ENCODE measurements around the gene FGFR3.
"Not testable (repeated sequence)": the region's sequence is repeated elsewhere in the genome, so short reads cannot be mapped to it uniquely, and the experiment has no call there.

FGFR3 gene

DNA sequence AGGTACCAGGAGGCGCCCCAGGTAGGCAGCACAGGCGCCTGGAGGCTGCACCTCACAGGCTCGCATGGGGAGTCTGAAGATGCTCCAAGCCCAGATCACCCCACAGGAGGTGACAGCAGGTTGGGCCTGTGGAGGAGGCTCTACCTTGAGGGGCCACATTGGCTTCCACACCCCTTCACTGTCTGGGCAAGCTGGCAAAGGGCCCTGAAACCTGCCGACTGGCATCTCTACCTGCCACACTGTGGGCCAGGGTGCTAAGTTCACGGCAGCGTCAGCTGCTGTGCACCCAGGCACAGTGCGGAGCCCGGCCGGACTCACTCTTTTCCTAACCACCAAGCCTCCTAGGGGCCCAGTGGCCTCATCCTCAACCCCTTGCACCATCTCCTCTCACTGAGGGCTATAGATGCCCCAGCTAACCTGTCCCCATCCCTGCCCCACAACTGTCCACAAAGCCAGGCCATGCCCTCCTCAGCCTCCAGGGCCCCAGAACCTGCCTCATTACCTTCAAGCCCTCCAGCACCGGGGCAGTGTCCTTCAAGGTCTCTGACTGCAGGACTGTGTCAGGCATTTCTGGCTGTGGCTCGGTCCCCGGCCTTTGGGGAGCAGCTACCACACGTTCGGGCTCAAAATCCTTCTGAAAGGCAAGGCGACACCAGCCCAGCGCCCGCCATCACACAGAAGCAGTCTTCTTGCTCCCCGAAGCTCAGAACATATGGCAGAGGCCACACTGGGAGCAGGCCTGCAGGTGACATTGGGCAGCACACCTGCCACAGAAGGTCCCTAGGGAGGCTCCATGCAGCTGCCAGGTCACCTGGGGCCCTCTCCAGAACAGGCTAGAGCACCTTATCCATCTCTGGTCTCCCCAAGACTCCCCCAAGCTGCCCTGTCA is 28.8 kb downstream of the FGFR3 start:
- DNase-seq = no peak

DNA sequence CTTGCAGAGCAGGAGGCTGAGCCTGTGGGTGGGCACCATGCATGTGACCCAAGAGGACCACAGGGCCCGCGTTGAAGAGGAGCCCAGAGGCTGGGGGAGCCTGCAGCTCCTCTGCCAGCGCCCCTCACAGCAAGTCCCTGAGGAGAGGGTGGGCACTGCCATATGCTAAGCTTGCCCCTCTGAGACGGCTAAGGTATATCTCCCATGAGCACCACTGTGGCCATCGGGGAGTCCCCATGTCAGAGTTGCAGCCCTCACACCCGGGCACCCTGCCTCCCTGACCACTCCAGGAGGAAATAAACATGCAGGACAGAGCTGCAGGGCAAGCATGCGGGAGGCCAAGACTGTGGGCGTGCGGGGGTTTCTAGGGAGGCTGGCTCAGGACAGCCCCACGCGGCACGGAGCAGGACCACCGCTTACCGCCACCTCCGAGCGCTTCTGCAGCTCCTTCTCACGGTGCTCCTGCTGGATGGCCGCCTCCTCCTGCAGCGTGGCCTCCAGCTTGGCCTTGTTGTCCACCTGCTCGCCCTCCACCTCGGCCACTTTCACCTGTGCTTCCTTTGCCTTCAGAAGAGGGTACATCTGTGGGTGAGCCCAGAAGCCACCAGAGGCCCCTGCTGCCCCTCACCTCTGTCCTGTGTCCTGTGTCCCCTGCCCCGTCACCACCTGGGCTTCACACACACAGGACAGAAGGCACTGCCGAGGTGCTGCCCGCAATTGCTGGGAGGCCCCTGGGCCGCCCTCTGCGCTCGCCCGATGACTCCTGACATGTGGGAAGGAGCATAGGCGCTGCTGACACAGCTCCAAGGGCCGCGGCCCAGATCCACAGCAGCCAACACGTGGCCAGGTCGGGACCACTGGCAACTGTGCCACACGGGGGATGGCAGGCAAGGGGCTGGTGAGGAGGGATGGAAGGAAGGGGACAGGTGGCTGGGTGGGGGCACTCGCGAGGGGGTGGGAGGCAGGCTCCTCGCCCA is 29.8 kb downstream of the FGFR3 start:
- no peak for DNase-seq

DNA sequence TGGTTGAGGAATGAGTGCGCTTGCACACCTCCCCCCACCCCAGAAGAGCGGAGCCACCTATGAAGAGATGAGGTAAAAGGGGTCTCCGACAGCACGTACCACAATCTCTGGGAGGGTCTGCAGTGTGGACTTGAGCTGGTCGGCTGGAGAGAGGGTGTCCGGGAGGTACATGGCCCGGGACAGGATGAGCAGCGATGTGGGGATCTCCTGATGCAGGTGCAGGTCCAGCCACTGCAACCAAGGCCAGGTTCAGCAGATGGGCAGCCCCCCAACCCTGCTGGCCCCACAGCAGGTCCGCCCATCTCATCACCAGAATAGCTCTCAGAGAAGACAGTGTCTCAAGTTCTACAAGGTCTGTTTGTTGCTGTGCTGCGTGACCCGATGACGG is 30.4 kb downstream of the FGFR3 start:
- no peak for DNase-seq

DNA sequence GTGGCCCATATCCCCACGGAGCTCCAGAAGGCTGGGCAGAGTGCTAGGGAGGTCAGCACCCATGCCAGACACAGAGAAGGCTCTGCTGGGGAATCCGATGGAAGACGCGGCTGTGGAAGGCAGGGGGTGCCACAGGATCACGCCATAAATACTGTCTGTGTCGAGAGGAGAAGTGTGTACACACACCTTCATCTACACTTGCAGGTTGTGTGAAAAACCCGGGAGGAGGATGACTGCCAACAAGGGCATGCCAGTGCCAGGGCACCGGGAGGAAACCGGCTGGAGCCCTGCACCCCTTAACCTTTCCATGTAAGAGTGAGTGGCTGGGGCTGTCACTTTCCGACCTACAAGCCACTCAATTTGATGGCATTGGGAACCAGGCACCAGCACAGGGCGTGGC is 31.7 kb downstream of the FGFR3 start:
- DNase-seq = no peak

DNA sequence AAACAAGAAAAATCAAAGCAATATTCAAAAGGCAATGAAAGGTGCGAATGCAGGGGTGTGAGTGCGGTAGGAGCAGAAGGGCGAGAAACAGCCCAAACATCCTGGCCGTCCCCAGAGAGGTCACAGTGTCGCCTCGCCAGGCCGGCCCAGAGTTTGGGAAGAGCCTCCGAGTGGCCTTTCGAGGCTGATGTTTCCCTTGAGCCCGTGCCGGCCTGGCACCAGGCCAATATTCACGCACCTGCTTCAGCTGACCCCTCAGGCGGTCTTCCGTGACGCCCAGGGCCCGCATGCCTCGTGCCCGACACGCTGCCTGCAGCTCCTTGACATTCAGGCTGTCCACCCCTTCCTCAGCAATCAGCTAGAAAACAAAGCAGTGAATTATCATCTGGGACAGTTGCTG is 32.2 kb downstream of the FGFR3 start:
- DNase-seq = no peak

DNA sequence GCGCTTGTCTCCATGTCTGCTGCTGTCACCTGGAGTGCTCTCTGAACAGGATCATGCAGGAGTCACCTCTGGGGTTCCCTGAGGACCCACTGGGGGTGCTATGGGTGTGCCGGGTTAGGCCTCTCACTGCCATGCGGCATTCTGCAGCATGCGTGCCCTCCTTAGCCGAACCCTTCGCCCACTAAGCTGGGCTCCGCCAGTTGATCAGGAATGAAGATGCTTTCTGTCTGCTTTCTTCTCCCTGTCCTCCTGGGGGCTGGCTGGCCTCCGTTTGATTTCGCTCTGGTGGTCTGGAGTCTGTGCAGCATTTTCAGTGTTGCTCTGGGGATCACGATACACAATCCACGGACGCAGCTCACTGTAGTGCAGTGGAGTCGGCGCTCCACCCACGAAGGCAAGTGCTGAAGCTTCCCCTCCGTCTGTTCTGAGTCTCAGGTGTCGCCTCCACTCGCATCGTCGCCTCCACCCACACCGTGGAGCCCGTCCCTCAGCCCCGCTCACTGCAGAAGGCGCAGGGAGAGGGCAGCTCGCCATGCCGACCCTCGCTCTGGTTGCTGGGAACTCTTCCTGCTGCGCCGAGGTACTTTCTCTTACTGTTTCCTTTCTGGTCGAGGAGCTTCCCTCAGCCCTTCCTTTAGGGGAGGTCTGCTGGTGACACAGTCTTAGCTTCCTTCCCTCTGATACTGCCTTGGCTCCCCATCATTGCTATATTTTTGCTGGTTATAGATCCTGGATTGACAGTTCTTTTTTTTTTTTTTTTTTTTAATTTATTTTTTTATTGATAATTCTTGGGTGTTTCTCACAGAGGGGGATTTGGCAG is 33.6 kb downstream of the FGFR3 start:
- DNase-seq = no peak

DNA sequence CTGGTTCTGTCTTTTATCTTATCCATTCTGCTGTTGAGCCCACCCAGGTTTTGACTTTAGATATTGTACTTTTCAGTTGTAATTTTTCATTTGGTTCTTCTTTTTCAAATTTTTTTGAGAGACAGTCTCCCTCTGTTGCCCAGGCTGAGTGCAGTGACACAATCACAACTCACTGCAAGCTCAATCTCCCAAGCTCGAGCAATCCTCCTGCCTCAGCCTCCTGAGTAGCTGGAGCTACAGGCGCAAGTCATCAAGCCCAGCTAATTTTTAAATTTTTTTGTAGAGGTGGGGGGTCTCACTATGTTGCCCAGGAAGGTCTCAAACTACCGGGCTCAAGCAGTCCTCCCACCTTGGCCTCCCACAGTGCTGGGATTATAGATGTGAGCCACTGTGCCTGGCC is 37.1 kb downstream of the FGFR3 start:
- DNase-seq = no peak

DNA sequence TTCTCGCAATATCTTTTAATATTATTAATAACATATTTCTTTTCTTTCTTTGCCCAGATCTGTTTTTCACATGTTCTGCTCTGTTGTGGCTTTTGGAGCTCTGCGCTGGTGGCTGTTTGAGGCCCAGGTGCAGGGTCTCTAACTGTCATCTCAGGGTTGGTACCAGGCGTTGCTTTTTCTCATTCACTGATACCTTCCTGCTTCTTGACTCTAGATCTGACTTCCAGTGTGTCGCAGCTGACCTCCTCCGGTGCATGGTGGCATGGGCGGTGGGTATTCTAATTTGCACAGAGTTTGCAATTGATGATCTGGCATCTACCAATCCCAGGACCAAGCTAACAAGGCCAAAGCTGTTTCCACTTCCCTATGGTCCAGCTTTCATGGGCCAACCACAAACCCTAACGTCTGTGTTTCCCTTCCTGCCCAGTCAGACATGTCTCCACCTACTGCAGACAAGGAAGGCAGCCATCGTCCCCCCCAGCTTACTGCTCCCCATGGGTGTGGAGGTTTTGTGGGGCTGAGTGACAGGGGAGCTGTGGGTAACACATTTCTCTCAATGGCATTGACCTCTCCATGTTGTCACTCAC is 37.6 kb downstream of the FGFR3 start:
- no peak for DNase-seq

DNA sequence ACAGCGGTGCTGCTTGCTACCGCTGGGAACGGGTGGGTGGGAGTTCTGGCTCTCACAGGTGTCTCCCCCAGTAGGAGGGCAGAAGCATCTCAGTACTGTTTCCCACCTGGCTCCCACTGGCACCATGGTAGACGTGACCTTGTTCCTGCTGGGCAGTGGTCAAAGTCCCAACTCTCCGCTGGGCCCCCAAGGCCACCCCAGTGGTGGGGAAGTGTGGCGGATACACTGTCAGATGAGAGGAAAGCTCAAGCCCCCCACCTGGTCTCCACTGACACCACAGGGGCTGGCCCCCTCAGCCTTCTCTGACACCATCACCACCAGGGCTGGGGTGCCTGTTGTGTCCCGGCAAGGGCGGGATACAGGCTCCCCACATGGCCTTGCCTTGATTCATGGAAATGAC is 38.2 kb downstream of the FGFR3 start:
- DNase-seq = no peak

DNA sequence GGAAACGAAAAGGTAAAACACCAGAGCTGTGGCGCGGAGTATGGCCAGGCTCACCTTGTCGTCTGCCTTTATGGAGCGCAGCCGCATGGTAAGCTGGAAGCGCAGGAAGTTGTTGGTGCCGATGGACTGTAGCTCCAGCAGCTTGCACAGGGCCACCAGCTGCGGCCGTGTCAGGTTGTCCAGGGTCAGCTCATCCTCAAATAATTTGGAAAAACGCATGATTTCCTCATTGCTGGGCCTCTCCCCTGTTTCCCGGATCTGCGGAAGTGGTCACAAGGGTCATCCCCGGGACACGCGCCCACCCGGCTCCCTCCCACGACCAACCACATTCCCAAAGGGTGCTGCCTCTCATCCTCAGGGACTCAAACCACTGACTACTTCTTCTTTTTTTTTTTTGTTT is 39.6 kb downstream of the FGFR3 start:
- no peak for DNase-seq

DNA sequence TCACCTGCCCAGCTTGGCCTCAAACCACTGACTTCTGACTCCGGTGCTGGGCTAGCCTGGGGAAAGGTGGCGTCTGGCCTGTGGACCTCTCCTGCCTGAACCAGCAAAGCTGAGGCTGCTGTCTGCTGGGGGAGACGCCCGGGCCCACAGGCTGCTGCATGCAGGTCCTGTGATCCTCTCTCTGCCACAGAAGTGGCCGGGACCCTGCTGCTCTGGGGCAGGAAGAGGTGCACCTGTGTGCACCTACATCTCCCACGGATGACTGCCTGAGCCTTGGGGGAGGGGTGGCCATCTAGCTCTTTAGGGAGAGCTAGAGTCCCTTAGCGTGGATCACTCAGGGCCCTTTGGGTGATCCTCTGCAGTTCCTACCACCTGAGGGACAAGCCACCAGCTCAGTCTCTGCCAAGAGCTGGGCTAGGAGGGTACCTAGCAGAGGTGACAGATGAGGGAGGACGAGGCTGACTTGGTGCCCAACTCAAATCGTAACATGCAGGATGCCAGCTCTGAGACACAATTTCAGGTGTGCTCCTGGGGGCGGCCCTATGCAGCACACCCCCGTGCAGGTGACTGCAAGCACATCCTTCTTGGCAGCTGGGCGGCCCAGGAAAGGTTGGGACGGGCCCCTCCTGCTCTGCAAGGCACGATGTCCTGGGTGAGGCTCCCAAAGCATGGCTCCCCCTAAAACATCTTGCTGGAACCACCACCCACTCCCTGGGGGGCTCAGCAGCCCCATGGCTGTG is 40.4 kb downstream of the FGFR3 start:
- DNase-seq = no peak

DNA sequence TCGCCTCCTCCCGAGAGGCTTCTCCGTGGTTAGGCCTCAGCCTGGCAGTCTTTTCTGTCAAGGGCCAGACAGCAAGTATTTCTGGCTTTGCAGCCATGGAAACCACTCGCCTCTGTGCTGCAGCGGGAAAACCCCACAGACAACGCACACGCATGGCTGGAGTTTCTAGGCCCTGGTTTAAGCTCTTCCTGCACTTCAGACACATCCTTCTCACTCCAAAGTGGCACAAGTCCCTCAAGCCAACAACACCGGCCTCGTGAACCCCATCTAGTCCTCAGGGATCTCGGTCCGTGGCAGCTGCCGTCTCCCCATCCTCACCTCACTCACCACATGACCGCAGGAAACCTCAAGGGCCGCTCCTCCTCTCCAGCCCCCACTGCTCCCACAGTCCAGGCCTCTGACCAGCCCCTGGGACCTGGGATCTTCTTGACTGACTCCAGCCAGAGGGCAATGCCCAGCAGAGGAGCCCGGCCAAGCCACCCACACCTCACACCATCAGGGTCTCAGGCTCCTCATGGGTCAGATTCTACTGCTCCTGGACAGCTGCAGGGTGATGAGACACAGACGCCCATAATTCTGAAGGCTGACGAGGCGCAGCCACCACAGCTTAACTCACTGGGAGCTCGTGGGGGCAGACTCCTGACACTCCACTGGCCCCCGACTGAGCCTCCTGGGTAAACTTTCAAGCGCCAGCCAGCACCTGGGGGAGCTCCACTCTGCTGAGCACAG is 41.1 kb downstream of the FGFR3 start:
- no peak for DNase-seq

DNA sequence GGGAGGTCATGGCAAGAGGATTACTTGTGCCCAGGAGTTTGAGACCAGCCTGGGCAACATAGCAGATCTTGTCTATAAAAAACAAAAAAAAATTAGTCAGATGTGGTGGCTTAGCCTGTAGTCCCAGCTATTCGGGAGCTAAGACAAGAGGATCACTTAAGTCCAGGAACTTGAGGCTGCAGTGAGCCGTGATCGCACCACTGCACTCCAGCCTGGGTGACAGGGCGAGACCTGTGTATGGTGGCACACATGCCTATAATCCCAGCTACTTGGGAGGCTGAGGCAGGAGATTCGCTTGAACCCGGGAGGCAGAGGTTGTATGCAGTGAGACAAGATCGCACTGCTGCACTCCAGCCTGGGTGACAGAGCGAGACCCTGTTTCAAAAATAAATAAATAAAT is 42.7 kb downstream of the FGFR3 start:
- not testable (repeated sequence) for DNase-seq

DNA sequence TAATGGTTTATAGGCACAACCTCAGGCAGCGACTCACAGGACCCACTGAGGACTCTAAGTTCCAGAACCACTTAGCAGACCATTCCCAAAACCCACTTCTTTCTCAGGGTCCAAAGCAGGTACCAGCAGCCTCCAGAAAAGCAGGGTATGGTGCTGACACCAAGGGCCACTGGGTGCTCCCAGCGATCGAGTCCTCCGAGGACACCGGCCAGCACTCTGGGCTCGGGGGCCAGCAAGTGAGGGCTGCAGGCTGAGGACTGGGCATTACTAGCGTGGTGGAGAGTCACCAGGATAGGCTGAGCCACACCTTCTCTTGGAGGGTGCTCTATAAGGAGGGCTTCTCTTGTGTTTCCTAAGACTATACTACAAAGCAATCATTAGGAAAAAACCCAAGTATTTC is 43.6 kb downstream of the FGFR3 start:
- DNase-seq = no peak

DNA sequence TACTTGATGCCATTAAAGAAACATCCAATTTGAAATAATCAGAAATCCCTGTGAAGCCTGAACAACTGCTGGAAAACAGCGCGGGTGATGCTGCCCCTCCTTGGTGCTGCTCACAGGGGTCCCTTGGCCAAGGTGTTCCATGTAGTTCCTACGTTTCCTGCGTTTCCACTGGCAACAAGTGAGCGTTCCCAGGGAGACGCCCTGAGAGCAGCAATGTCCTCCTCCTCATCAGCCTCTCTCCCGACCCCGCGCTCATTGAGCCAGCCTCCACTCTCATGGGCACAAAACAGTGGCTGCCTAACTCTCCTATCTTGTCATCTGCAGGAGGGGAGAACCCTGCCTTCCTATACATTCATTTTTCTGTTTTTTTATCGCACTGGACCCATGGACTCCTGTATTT is 44.0 kb downstream of the FGFR3 start:
- DNase-seq = no peak

DNA sequence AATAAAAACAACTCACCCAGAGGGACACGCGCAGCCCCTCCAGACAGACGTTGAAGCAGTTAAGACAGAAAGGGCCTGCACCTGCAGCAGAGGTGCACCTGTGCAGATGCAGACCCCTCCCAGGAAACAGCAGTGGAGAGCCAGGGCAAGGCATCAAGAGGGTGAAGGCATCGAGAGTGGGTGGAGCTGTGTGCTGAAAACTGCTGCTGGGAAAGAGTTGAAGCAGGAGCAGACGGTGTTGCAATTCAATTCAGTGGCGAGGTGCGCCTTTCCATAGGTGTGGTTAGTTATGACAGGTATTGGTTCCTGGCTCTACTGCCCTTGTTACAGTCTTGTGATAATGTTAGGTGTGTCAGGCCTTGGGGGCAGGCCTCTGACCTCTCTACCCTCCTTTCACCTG is 46.2 kb downstream of the FGFR3 start:
- no peak for DNase-seq

DNA sequence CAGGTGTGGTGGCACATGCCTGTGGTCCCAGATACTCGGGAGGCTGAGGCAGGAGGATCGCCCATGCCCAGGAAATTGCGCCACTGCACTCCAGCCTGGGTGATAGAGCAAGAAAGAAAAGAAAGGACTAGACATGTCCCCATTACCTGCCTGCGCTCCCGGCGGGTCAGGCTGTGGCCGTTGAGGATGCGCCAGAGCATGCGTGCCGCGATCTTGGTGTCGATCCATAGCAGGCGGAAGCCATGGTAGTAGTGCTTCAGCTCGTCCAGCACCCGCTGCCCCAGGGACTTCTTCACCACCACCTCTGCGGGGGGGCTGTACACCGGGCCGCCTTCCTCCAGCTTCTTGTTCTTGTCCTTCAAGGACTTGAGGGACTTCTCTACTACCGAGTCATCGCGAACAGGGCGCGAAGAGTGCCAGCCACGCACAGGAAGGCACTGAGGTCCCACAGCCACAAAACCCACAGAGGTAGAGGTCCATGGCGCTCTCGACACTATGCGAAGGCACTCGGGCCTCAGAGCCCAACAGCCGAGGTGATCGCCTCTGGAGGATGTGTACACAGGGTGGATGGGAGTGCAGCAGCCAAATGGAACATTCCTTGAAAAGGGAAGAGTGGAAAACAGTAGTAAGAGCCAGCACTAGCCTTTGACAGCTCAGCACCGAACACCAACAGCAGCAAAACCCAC is 48.3 kb downstream of the FGFR3 start:
- no peak for DNase-seq

DNA sequence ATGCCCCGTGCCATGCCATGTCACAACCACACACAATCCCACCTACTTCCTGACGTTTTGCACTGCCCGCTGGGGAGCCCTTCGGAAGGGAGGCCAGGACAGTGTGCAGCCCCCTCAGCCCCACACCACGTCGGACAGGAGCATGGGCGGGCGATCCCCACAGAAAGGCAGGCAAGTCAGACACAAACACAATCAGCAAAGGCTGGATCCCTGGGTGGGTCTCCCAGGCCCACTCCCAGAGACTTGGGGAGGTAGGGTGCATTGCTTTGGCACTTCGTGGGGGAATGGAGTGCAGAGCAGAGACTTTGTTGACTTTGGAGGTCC is 48.8 kb downstream of the FGFR3 start:
- DNase-seq = no peak

DNA sequence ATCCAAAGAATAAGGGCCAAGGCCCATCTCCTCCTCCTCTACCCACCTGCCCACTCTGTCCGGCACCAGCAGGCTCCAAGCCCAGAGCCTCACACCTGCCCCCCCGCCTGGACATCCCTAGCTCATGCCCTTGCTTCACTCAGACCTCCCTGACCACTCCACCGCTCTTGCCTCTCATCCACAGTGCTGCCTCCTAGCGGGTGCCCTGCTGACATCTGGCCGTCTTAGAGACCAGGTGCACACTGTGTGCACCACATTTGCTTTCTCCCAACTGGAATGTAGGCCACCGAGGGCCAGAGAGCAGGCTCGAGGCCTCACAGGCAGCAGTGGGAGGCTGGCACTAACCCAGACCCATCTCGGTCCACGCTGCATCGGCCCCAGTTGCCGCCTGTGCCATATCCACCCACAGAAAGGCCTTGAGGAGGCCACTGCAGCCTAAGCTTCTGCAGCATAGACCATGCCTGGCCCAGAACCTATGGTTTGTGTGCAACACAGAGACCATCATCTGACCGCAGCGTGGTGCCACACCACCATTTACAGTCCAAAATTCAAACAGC is 49.3 kb downstream of the FGFR3 start:
- no peak for DNase-seq

DNA sequence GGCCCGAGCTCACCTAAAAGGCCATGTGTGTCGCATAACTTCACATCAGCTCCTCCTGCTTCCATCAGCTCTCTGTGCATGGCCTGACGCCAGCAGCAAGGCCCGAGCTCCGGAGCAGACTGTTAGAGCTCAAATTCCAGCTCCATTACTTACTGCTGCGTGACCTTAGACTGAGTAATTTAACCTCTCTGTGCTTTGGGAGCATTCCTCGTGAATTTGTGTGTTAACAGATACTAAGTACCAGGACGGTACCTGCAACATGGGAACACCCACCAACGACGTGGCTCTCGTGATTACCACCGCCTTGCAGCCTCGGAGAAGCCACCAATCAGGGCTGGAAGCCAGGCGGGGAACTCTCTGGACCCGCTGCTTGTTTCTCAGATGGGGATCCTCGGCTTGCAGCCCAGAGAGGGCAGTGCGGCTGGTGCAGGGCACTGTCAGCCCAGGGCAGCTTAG is 49.9 kb downstream of the FGFR3 start:
- no peak for DNase-seq

Measured in activated CD8-positive, alpha-beta memory T cell treated with anti-CD3 and anti-CD28 coated beads, Interleukin-2, amount 50 U/mL, for 4 hours (primary cell).